SK-N-SH (cell line): ENCODE measurements around the gene PLCG1. TPM values are rescaled to one million over a fixed set of nuclear protein-coding genes. Genes with fewer than 3 reads are reported as not detected.
"Not testable (repeated sequence)": the region's sequence is repeated elsewhere in the genome, so short reads cannot be mapped to it uniquely, and the experiment has no call there.

Experiments used
- CTCF ChIA-PET: fragments of 300-600, 350-600 bp; formaldehyde crosslinking; extraction: SDS; loops from one replicate; lab custom pipeline; 2021; lab: Yijun Ruan, JAX
- POLR2A ChIA-PET: fragments of 350-600 bp; sonication (Branson Sonifier 250); formaldehyde crosslinking; extraction: SDS; loops from one replicate; lab custom pipeline; 2020; ENCODE audit warnings: antibody characterized with exemption, inconsistent platforms; lab: Yijun Ruan, JAX
- DNase-seq: peaks from one replicate; pipeline ENCODE4 v3.0.0; 2012
- H2AFZ ChIP-seq: fragments of 200-600 bp; sonication (generic); 2 replicates; pipeline ENCODE4 v1.8.1; 2016; ENCODE audit warnings: antibody characterized with exemption, mild to moderate bottlenecking, low read depth
- H3F3A ChIP-seq: fragments of 200-600 bp; sonication (generic); replicated peaks from 2 replicates; pipeline ENCODE3; 2016; ENCODE audit warnings: antibody characterized with exemption, mild to moderate bottlenecking; ENCODE audit not compliant: insufficient read depth
- H3K27ac ChIP-seq, 2 experiments: fragments of 200-500 bp in 1 of 2; fragments of 200-600 bp in 1 of 2; sonication (Bioruptor generic) in 1 of 2; sonication (generic), shearing (Covaris generic) in 1 of 2; 2 replicates each; pipeline versions ENCODE4 v1.5.1 to v1.6.1; 2014 to 2016; ENCODE audit warnings: low read depth in 2 of 2, inconsistent platforms in 1 of 2, low read length in 1 of 2, mild to moderate bottlenecking in 1 of 2, mixed read lengths in 1 of 2
- H3K27me3 ChIP-seq: fragments of 200-600 bp; sonication (generic), shearing (Covaris generic); 2 replicates; pipeline ENCODE4 v1.6.1; 2016; ENCODE audit warnings: mixed run types; ENCODE audit not compliant: insufficient read depth
- H3K36me3 ChIP-seq, 2 experiments: fragments of 200-500 bp in 1 of 2; fragments of 200-600 bp in 1 of 2; sonication (Bioruptor generic) in 1 of 2; sonication (generic) in 1 of 2; replicated peaks in 1 of 2; 2 replicates each; pipeline versions ENCODE3 to v1.5.1; 2014 to 2016; ENCODE audit warnings: low read length in 1 of 2, mild to moderate bottlenecking in 1 of 2; ENCODE audit not compliant: insufficient read depth in 2 of 2, control insufficient read depth in 1 of 2
- H3K4me1 ChIP-seq, 2 experiments: fragments of 200-500 bp in 1 of 2; fragments of 200-600 bp in 1 of 2; sonication (Bioruptor generic) in 1 of 2; sonication (generic), shearing (Covaris generic) in 1 of 2; 2 replicates each; pipeline versions ENCODE4 v1.5.1 to v1.6.1; 2014 to 2016; ENCODE audit warnings: low read depth in 1 of 2, low read length in 1 of 2, mixed run types in 1 of 2; ENCODE audit not compliant: insufficient read depth in 2 of 2, control insufficient read depth in 1 of 2
- H3K4me2 ChIP-seq: fragments of 200-600 bp; sonication (generic), shearing (Covaris generic); 2 replicates; pipeline ENCODE4 v1.6.1; 2017; ENCODE audit warnings: mixed run types
- H3K4me3 ChIP-seq, 2 experiments: fragments of 200-500 bp in 1 of 2; fragments of 200-600 bp in 1 of 2; sonication (Bioruptor generic) in 1 of 2; sonication (generic), shearing (Covaris generic) in 1 of 2; 2 replicates each; pipeline versions ENCODE4 v1.5.1 to v1.8.1; 2014 to 2016; ENCODE audit warnings: low read depth in 2 of 2, inconsistent platforms in 1 of 2, low read length in 1 of 2, mild to moderate bottlenecking in 1 of 2, mixed read lengths in 1 of 2, moderate library complexity in 1 of 2
- H3K79me2 ChIP-seq: fragments of 200-600 bp; sonication (generic); 2 replicates; pipeline ENCODE4 v1.8.1; 2017; ENCODE audit warnings: mild to moderate bottlenecking; ENCODE audit not compliant: insufficient read depth
- H3K9ac ChIP-seq: fragments of 200-600 bp; sonication (generic); 2 replicates; pipeline ENCODE4 v1.6.1; 2017; ENCODE audit warnings: mixed run types
- H3K9me2 ChIP-seq: fragments of 200-600 bp; sonication (generic); 2 replicates; pipeline ENCODE4 v1.6.1; 2017; ENCODE audit warnings: mixed run types
- H3K9me3 ChIP-seq: fragments of 200-600 bp; sonication (generic); 2 replicates; pipeline ENCODE4 v1.6.1; 2017; ENCODE audit warnings: mixed run types, mild to moderate bottlenecking, moderate library complexity
- H4K20me1 ChIP-seq: fragments of 200-600 bp; sonication (generic); 2 replicates; pipeline ENCODE4 v1.6.1; 2017; ENCODE audit warnings: mild to moderate bottlenecking, mixed run types; ENCODE audit not compliant: insufficient read depth
- CHD2 ChIP-seq: fragments of 150-350 bp; IDR thresholded peaks from 2 replicates; pipeline ENCODE4 v1.6.1; 2018; ENCODE audit warnings: low read length; ENCODE audit not compliant: partially characterized antibody
- CTCF ChIP-seq: fragments of 200-600 bp; sonication (generic); IDR thresholded peaks from 2 replicates; pipeline ENCODE4 v1.6.1; 2017; ENCODE audit warnings: antibody characterized with exemption, mild to moderate bottlenecking, moderate library complexity
- EP300 ChIP-seq, 2 experiments: IDR thresholded peaks; 2 replicates each; pipeline versions ENCODE4 v1.4.0 to v1.6.1; 2012; ENCODE audit warnings: borderline replicate concordance in 1 of 2, low read depth in 1 of 2, low read length in 1 of 2
- FOXJ3 ChIP-seq: sonication (generic); formaldehyde crosslinking; IDR thresholded peaks from 2 replicates; pipeline ENCODE4 v1.5.1; 2020; ENCODE audit warnings: mild to moderate bottlenecking, missing genetic modification reagents
- GATA2 ChIP-seq: sonication (generic); formaldehyde crosslinking; IDR thresholded peaks from 2 replicates; pipeline ENCODE4 v1.5.0; 2020; ENCODE audit warnings: mild to moderate bottlenecking, missing genetic modification reagents
- MXI1 ChIP-seq: IDR thresholded peaks from 2 replicates; pipeline ENCODE4 v1.6.1; 2012; ENCODE audit warnings: mild to moderate bottlenecking, low read depth, low read length, improper control_type of control experiment
- PBX3 ChIP-seq: IDR thresholded peaks from 2 replicates; pipeline ENCODE4; 2012
- RAD21 ChIP-seq: IDR thresholded peaks from 2 replicates; pipeline ENCODE4 v1.6.1; 2012; ENCODE audit warnings: mild to moderate bottlenecking, low read length
- RFX5 ChIP-seq: IDR thresholded peaks from 2 replicates; pipeline ENCODE4 v1.6.1; 2012; ENCODE audit warnings: mild to moderate bottlenecking, improper control_type of control experiment, low read length
- TCF12 ChIP-seq: IDR thresholded peaks from 2 replicates; pipeline ENCODE4 v1.4.0; 2012
- TEAD4 ChIP-seq: IDR thresholded peaks from 2 replicates; pipeline ENCODE4 v1.4.0; 2012; ENCODE audit warnings: mild to moderate bottlenecking, borderline replicate concordance; ENCODE audit not compliant: insufficient read depth
- USF2 ChIP-seq: fragments of 150-350 bp; IDR thresholded peaks from 2 replicates; pipeline ENCODE4 v1.6.1; 2017; ENCODE audit warnings: antibody characterized with exemption, low read length, low read depth, borderline replicate concordance
- WGBS: methylation state at CpG from one replicate; pipeline ENCODE4 v1.1.6; 2017; ENCODE audit warnings: low lambda C conversion rate; 5-methylcytosine and 5-hydroxymethylcytosine counted together
- polyA plus RNA-seq, 3 experiments: library from polyadenylated mRNA; depleted of rRNA; stranded (reverse); fragments of >200 nt; gene quantifications; 2 replicates each; pipeline ENCODE4 v1.2.3, GENCODE V29; 2012

Gene PLCG1
- polyA plus RNA-seq, 1 of the 3 experiments (the other 2 are of a cell fraction), result 81.4 TPM

GRCh38 chr20:41131594-41132387 lies 5.6 kb upstream of the PLCG1 start (continued):
- TF ChIP-seq CTCF (no peak), USF2 (no peak), CHD2 (no peak), PBX3 (no peak), RFX5 (no peak), RAD21 (no peak)
- TF ChIP-seq, all 33 proteins: peak for 0

GRCh38 chr20:41132388-41132775 lies 5.0 kb upstream of the PLCG1 start:
- CTCF ChIA-PET, result interaction anchor here (1.2 to 2.0 kb wide), 3 partner anchors 14 to 164 kb away, joined by 3 to 6 read pairs (median 3); no protein-coding TSS in a partner anchor
- H3K27me3 ChIP-seq, H3K4me3 ChIP-seq, H3K4me1 ChIP-seq, H3K27ac ChIP-seq, H3K4me2 ChIP-seq, POLR2A ChIA-PET, H3K9me2 ChIP-seq, H3K9ac ChIP-seq, H3K79me2 ChIP-seq, H3K36me3 ChIP-seq, H4K20me1 ChIP-seq, H2AFZ ChIP-seq, H3K9me3 ChIP-seq, DNase-seq: not testable (repeated sequence)
- H3F3A ChIP-seq, result peaks cover 19% of the 10 kb centered on the region
- WGBS, result 90% methylated on average over 9 of the region's 9 CpGs

- Histone ChIP-seq H3F3A (peaks cover 19% of the 10 kb centered on the region), H3K9me3 (no peaks in the 10 kb centered on the region), H3K79me2 (peaks cover 15% of the 10 kb centered on the region), H3K27me3 (no peaks in the 10 kb centered on the region), H2AFZ (no peak overlapping the region), H3K4me2 (no peak overlapping the region), H4K20me1 (peaks cover 7% of the 10 kb centered on the region), H3K36me3 (peaks cover 0 to 5% of the 10 kb centered on the region in 2 experiments), H3K27ac (no peak overlapping the region), H3K9me2 (no peaks in the 10 kb centered on the region), H3K9ac (no peak overlapping the region), H3K4me3 (no peak overlapping the region), H3K4me1 (peaks cover 0 to 11% of the 10 kb centered on the region in 2 experiments; a peak in 1 of 4 replicates)
- TF ChIP-seq GATA2 (CRISPR knock-in tag) (no peak), TEAD4 (no peak), TCF12 (no peak), MXI1 (no peak), USF2 (no peak), EP300 (IDR thresholded peaks at IDR 0.05; ENCODE audit: borderline replicate concordance in 1 of 2, low read depth in 1 of 2, low read length in 1 of 2) (no peak), CHD2 (no peak), FOXJ3 (CRISPR knock-in tag) (no peak)
- ChIA-PET POLR2A (no interaction called here), CTCF (interaction anchor here (0.6 to 1.8 kb wide), 4 partner anchors 9 to 127 kb away, joined by 3 to 7 read pairs (median 4); no protein-coding TSS in a partner anchor)
- 100% methylated on average over 4 of the region's 7 CpGs for WGBS
- no peak for DNase-seq
Observed at GRCh38 chr20:41133709-41134361, 3.5 kb upstream of the PLCG1 start.
